Stimulated activated CD4-positive, alpha-beta T cell treated with anti-CD3 and anti-CD28 coated beads, Interleukin-4, amount 100 ng/mL, for 48 hours (primary cell): Measurements from ENCODE around the gene DHX58.

Experiments
- DNase-seq, 2 donors: peaks; one replicate each; pipeline ENCODE4 v3.0.0-alpha.2; 2020; ENCODE audit warnings: low read depth in 2 of 2

Gene DHX58

GRCh38 chr17:42110301-42111264 lies 1.9 kb downstream of the DHX58 start:
- no peak for DNase-seq

GRCh38 chr17:42109086-42109485 lies 3.4 kb downstream of the DHX58 start:
- no peak for DNase-seq

GRCh38 chr17:42107597-42108576 lies 4.6 kb downstream of the DHX58 start:
- DNase-seq, result peak; percentile 89 to 90

- DNase-seq, result no peak
These were observed 5.4 kb downstream of the DHX58 start for GRCh38 chr17:42107124-42107523.

- no peak for DNase-seq
These were observed 6.5 kb downstream of the DHX58 start for GRCh38 chr17:42106009-42106408.

GRCh38 chr17:42104264-42104663 lies 8.2 kb downstream of the DHX58 start:
- no peak for DNase-seq

- DNase-seq, result no peak
These were observed 9.1 kb downstream of the DHX58 start for GRCh38 chr17:42103221-42103954.

GRCh38 chr17:42101513-42102292 lies 10.8 kb downstream of the DHX58 start:
- peak; percentile 62 to 85 for DNase-seq

GRCh38 chr17:42098730-42099399 lies 13.6 kb downstream of the DHX58 start:
- no peak for DNase-seq

GRCh38 chr17:42097691-42098631 lies 14.6 kb downstream of the DHX58 start, which contains the start of gene ZNF385C:
Gene ZNF385C (minus strand): TSS chr17:42098473. CDS start chr17:42063056, 35,417 bp downstream.
- peak in 1 of 2 donors; percentile 45 for DNase-seq

GRCh38 chr17:42096360-42097111 lies 16.0 kb downstream of the DHX58 start:
- DNase-seq, result no peak

- DNase-seq, result no peak
These were observed 18.0 kb downstream of the DHX58 start for GRCh38 chr17:42094375-42095069.

- no peak for DNase-seq
These were observed 19.6 kb downstream of the DHX58 start for GRCh38 chr17:42092939-42093338.

- DNase-seq, result no peak
These were observed 21.3 kb downstream of the DHX58 start for GRCh38 chr17:42090964-42091790.

- no peak for DNase-seq
These were observed 23.8 kb downstream of the DHX58 start for GRCh38 chr17:42088736-42089135.
